Gastrocnemius medialis (tissue), 4 donors: Measurements from ENCODE around the gene IKZF2. TPM values are rescaled to one million over a fixed set of nuclear protein-coding genes. Genes with fewer than 3 reads are reported as not detected.
A peak's percentile ranks its signal among the peaks of the same experiment; 100 is the strongest.

Source experiments
- ATAC-seq, 2 donors: fragments of 150-250 bp; one replicate each; pipeline ENCODE4 v1.9.1; 2016
- DNase-seq, 2 donors: peaks; one replicate each; pipeline ENCODE4 v3.0.0-alpha.2; 2019
- H3K27ac ChIP-seq, 4 donors: fragments of 200-600 bp; sonication (generic); 1 replicate in 1 of 4; 2 replicates in 3 of 4; pipeline ENCODE4 v1.5.1; 2016 to 2018; ENCODE audit warnings: mild to moderate bottlenecking in 2 of 4, moderate library complexity in 1 of 4
- H3K27me3 ChIP-seq, 3 donors: fragments of 200-600 bp; sonication (generic) in 2 of 3; 1 replicate in 1 of 3; 2 replicates in 2 of 3; pipeline versions ENCODE4 v1.5.1 to v1.6.0; 2016 to 2019; ENCODE audit warnings: mild to moderate bottlenecking in 1 of 3, moderate library complexity in 1 of 3
- H3K36me3 ChIP-seq, 2 donors: fragments of 200-600 bp; sonication (generic) in 1 of 2; one replicate each; pipeline ENCODE4 v1.5.1; 2017 to 2018
- H3K4me1 ChIP-seq, 2 donors: fragments of 200-600 bp; sonication (generic) in 1 of 2; one replicate each; pipeline ENCODE4 v1.5.1; 2016 to 2017; ENCODE audit warnings: mild to moderate bottlenecking in 2 of 2
- H3K4me3 ChIP-seq, 4 donors: fragments of 200-600 bp; sonication (generic) in 3 of 4; 1 replicate in 1 of 4; 2 replicates in 3 of 4; pipeline ENCODE4 v1.5.1; 2016 to 2019; ENCODE audit warnings: mild to moderate bottlenecking in 2 of 4
- H3K9me3 ChIP-seq, 3 donors: fragments of 200-600 bp; sonication (generic) in 2 of 3; 1 replicate in 1 of 3; 2 replicates in 2 of 3; pipeline ENCODE4 v1.5.1; 2016 to 2019
- POLR2A ChIP-seq, 2 donors: fragments of 450-650 bp; IDR thresholded peaks; one replicate each; pipeline ENCODE4 v1.6.1; 2017; ENCODE audit warnings: antibody characterized with exemption in 2 of 2, mild to moderate bottlenecking in 2 of 2, moderate library complexity in 2 of 2
- in situ Hi-C, 4 donors: fragments of 200-750 bp; cut with MboI; loops; one replicate each; pipeline versions ENCODE4 v1.15.0 to v1.8.0; 2017; ENCODE audit warnings: low sequenced_read_pairs in 4 of 4
- intact Hi-C: fragments of 100-400 bp; cut with DNase I; formaldehyde crosslinking; loops from one replicate; pipeline ENCODE4 v1.15.1; 2023; ENCODE audit warnings: low total_unique reads
- total RNA-seq, 4 donors: library from RNA; depleted of rRNA; stranded (reverse); fragments of >200 nt; gene quantifications; one replicate each; pipeline versions ENCODE4 v1.1.0 to v1.2.3, GENCODE V29; 2016
- TF ChIP-seq, protein P1 (sequence below), 5 experiments: fragments of 450-650 bp in 3 of 5; fragments of 200-600 bp in 2 of 5; sonication (generic) in 2 of 5; IDR thresholded peaks in 4 of 5; conservative IDR thresholded peaks in 1 of 5; 1 replicate in 4 of 5; 2 replicates in 1 of 5; pipeline ENCODE4 v1.5.1; 2016 to 2019; ENCODE audit warnings: antibody characterized with exemption in 5 of 5, mild to moderate bottlenecking in 3 of 5, moderate library complexity in 3 of 5

The IKZF2 gene
- total RNA-seq, 4 donors from 2014 or later: 4.9 to 15.5 (median 6.0) TPM

- no peaks in the 10 kb centered on the region for H3K27me3 ChIP-seq
- H3K36me3 ChIP-seq: peaks cover 0 to 6% of the 10 kb centered on the region in 2 donors
- in situ Hi-C loops (no loop called here), intact Hi-C loops (no loop called here)
- no peak overlapping the region for H3K27ac ChIP-seq
- H3K9me3 ChIP-seq: no peaks in the 10 kb centered on the region
- peaks cover 8 to 15% of the 10 kb centered on the region in 2 donors for H3K4me1 ChIP-seq
- ATAC-seq: no peak
- no peak overlapping the region for H3K4me3 ChIP-seq
- TF ChIP-seq, protein P1, sequence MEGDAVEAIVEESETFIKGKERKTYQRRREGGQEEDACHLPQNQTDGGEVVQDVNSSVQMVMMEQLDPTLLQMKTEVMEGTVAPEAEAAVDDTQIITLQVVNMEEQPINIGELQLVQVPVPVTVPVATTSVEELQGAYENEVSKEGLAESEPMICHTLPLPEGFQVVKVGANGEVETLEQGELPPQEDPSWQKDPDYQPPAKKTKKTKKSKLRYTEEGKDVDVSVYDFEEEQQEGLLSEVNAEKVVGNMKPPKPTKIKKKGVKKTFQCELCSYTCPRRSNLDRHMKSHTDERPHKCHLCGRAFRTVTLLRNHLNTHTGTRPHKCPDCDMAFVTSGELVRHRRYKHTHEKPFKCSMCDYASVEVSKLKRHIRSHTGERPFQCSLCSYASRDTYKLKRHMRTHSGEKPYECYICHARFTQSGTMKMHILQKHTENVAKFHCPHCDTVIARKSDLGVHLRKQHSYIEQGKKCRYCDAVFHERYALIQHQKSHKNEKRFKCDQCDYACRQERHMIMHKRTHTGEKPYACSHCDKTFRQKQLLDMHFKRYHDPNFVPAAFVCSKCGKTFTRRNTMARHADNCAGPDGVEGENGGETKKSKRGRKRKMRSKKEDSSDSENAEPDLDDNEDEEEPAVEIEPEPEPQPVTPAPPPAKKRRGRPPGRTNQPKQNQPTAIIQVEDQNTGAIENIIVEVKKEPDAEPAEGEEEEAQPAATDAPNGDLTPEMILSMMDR (IDR thresholded peaks at IDR 0.05 in 4 of 5, conservative IDR thresholded peaks at IDR 0.05 in 1 of 5): no peak
- TF ChIP-seq POLR2A (IDR thresholded peaks at IDR 0.05): no peak
- DNase-seq: no peak
Measured at GRCh38 chr2:213007290-213007838, 144.0 kb downstream of the IKZF2 start.

- no peaks in the 10 kb centered on the region for H3K27me3 ChIP-seq
- no peak overlapping the region for H3K4me3 ChIP-seq
- TF ChIP-seq POLR2A (IDR thresholded peaks at IDR 0.05): no peak
- TF ChIP-seq, protein P1 (IDR thresholded peaks at IDR 0.05 in 4 of 5, conservative IDR thresholded peaks at IDR 0.05 in 1 of 5): no peak
- in situ Hi-C loops: no loop called here
- peaks cover 0 to 6% of the 10 kb centered on the region in 2 donors for H3K36me3 ChIP-seq
- no peaks in the 10 kb centered on the region for H3K9me3 ChIP-seq
- no peak for ATAC-seq
- intact Hi-C loops: no loop called here
- no peak overlapping the region for H3K27ac ChIP-seq
- no peak for DNase-seq
- H3K4me1 ChIP-seq: peaks cover 24 to 32% of the 10 kb centered on the region in 2 donors
Measured at GRCh38 chr2:213004197-213004821, 147.1 kb downstream of the IKZF2 start.

GRCh38 chr2:213002383-213002782 lies 149.0 kb downstream of the IKZF2 start:
- TF ChIP-seq, protein P1 (IDR thresholded peaks at IDR 0.05 in 4 of 5, conservative IDR thresholded peaks at IDR 0.05 in 1 of 5): no peak
- TF ChIP-seq POLR2A (IDR thresholded peaks at IDR 0.05): no peak
- in situ Hi-C loops (no loop called here), intact Hi-C loops (no loop called here)
- H3K27ac ChIP-seq: no peak overlapping the region
- no peak overlapping the region for H3K4me3 ChIP-seq
- no peaks in the 10 kb centered on the region for H3K9me3 ChIP-seq
- no peaks in the 10 kb centered on the region for H3K27me3 ChIP-seq
- ATAC-seq (peak in 1 of 2 donors; percentile 21), DNase-seq (no peak)
- H3K36me3 ChIP-seq: peaks cover 0 to 6% of the 10 kb centered on the region in 2 donors
- peaks cover 24 to 32% of the 10 kb centered on the region in 2 donors for H3K4me1 ChIP-seq

GRCh38 chr2:213001297-213001910 lies 150.0 kb downstream of the IKZF2 start:
- Histone ChIP-seq H3K4me3 (peak overlapping the region in 2 of 4 donors; percentile 18 to 22), H3K27me3 (no peaks in the 10 kb centered on the region), H3K27ac (no peak overlapping the region), H3K9me3 (no peaks in the 10 kb centered on the region), H3K36me3 (no peaks in the 10 kb centered on the region), H3K4me1 (peaks cover 24 to 32% of the 10 kb centered on the region in 2 donors)
- in situ Hi-C loops: no loop called here
- no peak for TF ChIP-seq POLR2A (IDR thresholded peaks at IDR 0.05)
- TF ChIP-seq, protein P1 (IDR thresholded peaks at IDR 0.05 in 4 of 5, conservative IDR thresholded peaks at IDR 0.05 in 1 of 5): no peak
- DNase-seq (no peak), ATAC-seq (no peak)
- intact Hi-C loops: no loop called here
